Measurements from ENCODE around the gene CACNA1G.

DNA sequence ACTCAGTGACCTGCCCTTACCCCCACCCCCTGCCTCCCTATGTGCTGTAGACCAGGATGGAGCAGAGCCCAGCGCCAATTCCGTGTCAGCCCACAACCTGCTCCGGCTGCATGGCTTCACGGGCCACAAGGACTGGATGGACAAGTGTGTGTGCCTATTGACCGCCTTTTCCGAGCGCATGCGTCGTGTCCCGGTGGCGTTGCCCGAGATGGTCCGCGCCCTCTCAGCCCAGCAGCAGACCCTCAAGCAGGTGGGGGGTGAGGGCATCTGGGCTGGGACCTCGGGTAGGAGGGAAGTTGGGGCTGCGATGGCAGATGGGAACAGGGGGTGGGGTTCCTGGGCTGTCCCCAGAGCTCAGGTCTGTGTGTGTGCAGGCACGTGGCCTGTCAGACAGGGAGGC, 6.3 kb upstream of the CACNA1G start:
- TF ChIP-seq, protein P1, sequence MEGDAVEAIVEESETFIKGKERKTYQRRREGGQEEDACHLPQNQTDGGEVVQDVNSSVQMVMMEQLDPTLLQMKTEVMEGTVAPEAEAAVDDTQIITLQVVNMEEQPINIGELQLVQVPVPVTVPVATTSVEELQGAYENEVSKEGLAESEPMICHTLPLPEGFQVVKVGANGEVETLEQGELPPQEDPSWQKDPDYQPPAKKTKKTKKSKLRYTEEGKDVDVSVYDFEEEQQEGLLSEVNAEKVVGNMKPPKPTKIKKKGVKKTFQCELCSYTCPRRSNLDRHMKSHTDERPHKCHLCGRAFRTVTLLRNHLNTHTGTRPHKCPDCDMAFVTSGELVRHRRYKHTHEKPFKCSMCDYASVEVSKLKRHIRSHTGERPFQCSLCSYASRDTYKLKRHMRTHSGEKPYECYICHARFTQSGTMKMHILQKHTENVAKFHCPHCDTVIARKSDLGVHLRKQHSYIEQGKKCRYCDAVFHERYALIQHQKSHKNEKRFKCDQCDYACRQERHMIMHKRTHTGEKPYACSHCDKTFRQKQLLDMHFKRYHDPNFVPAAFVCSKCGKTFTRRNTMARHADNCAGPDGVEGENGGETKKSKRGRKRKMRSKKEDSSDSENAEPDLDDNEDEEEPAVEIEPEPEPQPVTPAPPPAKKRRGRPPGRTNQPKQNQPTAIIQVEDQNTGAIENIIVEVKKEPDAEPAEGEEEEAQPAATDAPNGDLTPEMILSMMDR (IDR thresholded peaks at IDR 0.05; ENCODE audit: borderline replicate concordance, extremely low read depth, low read length, poor library complexity, severe bottlenecking): no peak
- no peak for TF ChIP-seq EZH2 (IDR thresholded peaks at IDR 0.05; ENCODE audit: borderline replicate concordance, low read depth, low read length, severe bottlenecking)
